ENCODE measurements around the gene BRI3.

BRI3 gene

GRCh38 chr7:98330926-98331529 lies 49.5 kb downstream of the BRI3 start:
- H3K4me3 ChIP-seq (ENCODE audit: low read depth, low read length): no peak overlapping the region
- DNase-seq (ENCODE audit: low read depth): no peak
- no peak for TF ChIP-seq CTCF (IDR thresholded peaks at IDR 0.05; ENCODE audit: insufficient read depth, low read depth, low read length, missing control alignments)

DNA sequence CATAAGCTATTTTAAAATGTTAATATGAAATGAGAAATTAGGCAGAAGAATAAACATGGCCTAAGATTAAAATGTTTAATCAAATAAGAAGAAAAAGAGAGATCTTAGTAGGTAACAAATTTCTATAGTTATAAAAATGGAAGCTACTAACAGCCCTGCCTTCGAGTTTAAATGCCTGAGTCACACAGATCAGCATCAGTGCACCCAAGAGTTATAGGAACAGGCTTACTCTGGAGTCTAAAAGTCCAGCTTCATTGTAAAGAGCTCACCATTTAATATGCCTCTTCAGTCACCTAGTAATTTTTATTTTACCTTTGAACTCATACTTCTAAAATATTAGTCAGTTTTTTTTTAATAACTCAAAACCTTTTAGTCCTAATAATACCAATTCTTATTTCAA lies 52.6 kb downstream of the BRI3 start:
- H3K4me3 ChIP-seq (ENCODE audit: low read depth, low read length): no peak overlapping the region
- DNase-seq (ENCODE audit: low read depth): no peak
- TF ChIP-seq CTCF (IDR thresholded peaks at IDR 0.05; ENCODE audit: insufficient read depth, low read depth, low read length, missing control alignments): no peak

DNA sequence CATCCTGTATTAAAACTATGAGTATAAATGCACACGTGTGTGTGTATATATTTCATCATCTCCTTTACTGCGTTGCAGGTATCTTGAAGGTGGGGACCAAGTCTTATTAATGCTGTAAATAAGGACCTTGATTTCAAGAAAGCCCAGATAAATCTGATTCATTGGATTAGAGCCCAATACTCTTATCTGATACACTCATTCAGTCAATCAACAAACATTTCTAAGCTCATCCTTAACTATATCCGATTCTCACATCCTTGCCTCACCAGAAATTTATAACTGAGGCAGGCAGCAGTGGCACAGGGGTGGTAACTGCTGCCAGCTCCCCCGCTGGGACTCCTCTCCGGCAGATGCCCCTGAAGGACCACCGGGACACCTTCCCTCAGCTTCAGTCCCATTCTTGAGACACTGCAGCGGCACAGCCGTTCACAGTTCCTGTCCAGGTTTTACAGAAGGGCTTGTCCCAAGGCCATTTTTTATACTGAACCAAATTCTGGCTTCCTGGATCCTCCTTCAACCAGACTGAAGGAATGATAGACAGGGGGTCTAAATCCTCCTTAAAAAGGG lies 54.0 kb downstream of the BRI3 start:
- no peak for DNase-seq (ENCODE audit: low read depth)
- no peak for TF ChIP-seq CTCF (IDR thresholded peaks at IDR 0.05; ENCODE audit: insufficient read depth, low read depth, low read length, missing control alignments)
- no peak overlapping the region for H3K4me3 ChIP-seq (ENCODE audit: low read depth, low read length)

GRCh38 chr7:98338441-98338840 lies 57.0 kb downstream of the BRI3 start:
- no peak for DNase-seq (ENCODE audit: low read depth)
- TF ChIP-seq CTCF (IDR thresholded peaks at IDR 0.05; ENCODE audit: insufficient read depth, low read depth, low read length, missing control alignments): no peak
- no peak overlapping the region for H3K4me3 ChIP-seq (ENCODE audit: low read depth, low read length)

DNA sequence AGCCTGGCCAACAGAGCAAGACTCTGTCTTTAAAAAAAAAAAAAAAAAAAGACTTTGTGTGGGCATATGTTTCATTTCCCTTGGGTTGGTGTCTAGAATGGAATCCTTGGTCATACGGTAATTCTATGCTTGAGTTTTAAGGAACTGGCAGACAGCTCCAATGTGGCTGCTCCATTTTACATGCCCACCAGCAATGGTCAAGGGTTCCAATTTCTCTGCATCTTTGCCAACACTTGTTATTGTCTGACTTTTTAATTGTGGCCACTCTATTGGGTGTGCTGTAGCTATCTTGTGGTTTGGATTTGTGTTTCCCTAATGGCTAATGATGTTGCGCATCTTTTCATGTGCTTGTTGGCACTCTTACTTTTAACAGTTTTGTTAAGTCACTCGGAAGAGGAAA lies 57.6 kb downstream of the BRI3 start:
- no peak for TF ChIP-seq CTCF (IDR thresholded peaks at IDR 0.05; ENCODE audit: insufficient read depth, low read depth, low read length, missing control alignments)
- no peak for DNase-seq (ENCODE audit: low read depth)
- H3K4me3 ChIP-seq (ENCODE audit: low read depth, low read length): no peak overlapping the region

- H3K4me3 ChIP-seq (ENCODE audit: low read depth, low read length): no peak overlapping the region
- TF ChIP-seq CTCF (IDR thresholded peaks at IDR 0.05; ENCODE audit: insufficient read depth, low read depth, low read length, missing control alignments): no peak
- no peak for DNase-seq (ENCODE audit: low read depth)
These were observed 59.6 kb downstream of the BRI3 start for GRCh38 chr7:98341106-98341505.
